Fibroblast of the conjunctiva (primary cell): ENCODE results near the gene NET1.

ENCODE experiments used
- DNase-seq: peaks from one replicate; pipeline ENCODE4 v3.0.0-alpha.2; 2010; ENCODE audit warnings: low read depth

Gene NET1

DNA sequence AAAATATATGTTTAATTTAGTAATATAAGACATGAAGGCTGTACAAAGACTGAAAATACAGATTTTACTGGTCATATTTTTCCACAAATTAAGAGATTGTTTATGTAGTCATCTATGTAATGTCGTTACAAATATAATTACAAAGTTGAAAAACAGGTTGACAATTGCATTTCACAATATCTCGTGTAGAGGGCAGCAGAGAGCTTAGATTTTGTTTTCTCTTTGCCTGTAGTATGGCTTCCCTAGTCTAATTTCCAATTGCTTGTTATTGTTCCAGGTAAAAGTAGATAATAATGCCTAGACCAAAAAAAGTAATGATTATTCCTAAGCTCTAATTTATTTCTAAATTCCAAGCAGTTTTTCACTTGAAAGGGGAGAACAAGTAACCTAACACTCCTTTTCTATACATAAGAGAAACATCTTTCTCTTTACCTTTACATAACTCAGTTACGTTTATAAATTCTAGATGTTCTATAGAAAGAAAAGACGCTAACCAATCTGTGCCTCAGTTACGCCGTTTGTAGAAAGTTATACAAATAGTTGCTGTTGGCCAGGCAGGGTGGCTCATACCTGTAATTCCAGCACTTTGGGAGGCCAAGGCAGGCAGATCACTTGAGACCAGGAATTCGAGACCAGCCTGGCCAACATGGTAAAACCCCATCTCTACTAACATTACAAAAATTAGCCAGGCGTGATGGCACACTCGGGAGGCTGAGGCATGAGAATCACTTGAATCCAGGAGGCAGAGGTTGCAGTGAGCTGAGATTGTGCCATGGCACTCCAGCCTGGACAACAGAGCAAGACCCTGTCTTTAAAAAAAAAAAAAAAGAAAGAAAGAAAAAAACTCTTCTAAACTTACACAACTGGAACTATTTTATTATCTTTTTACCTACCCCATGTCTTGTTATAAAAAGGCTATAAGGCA is 30.0 kb downstream of the NET1 start:
- DNase-seq = no peak

DNA sequence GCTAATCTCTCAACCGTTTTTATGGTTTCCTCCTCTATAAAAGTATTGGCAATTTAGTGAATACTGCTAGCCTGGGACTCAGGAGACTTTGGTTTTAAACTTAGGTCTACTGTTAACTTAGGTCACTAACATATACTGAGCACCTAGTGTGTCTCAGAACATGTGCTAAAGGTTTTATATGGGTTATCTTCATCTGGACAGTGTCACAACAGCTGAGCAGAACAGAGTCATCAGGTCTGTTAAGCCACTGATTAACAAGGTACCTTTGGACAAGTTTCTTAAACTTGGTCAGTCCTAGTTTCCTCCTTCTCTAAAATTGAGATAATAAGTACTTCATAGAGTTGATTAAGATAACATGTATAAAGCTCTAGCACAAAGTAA is 30.6 kb downstream of the NET1 start:
- DNase-seq = no peak

DNA sequence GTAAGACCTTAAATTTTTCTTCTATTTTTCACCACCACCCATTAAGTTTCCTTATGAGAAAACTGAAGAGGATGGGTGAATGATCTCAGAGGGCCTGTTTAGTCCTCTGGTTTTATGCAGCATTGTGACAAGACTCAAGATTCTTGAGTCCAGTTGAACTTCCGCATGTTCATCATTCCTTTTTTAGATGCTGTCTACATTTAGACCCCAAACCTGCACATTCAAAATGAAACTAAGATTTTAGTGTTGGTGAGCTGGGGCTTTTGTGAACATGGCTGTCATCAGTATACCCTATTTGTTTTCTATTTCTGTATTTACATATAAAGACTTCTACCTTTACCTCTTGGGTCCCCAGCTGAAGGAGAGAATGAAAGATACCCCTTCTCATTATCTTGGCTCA is 31.1 kb downstream of the NET1 start:
- DNase-seq = no peak

DNA sequence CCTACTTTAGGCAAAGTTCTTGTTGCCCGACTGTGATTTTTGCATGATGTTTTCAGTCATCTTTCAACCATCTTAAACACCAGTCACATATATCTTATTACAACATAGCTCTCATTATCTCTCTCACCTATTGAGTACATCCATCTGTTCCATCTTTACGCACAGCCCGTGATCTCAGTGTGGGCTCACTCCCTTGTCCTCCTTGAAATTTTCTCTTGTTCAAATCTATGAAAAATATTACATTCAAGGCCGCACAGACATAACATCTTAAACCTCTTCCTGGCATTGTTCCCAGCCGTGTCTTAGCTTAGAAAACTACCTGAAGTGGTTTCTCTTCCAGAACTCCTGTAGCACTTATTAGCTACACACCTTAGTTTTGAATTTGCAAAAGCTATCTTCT is 32.6 kb downstream of the NET1 start:
- no peak for DNase-seq

DNA sequence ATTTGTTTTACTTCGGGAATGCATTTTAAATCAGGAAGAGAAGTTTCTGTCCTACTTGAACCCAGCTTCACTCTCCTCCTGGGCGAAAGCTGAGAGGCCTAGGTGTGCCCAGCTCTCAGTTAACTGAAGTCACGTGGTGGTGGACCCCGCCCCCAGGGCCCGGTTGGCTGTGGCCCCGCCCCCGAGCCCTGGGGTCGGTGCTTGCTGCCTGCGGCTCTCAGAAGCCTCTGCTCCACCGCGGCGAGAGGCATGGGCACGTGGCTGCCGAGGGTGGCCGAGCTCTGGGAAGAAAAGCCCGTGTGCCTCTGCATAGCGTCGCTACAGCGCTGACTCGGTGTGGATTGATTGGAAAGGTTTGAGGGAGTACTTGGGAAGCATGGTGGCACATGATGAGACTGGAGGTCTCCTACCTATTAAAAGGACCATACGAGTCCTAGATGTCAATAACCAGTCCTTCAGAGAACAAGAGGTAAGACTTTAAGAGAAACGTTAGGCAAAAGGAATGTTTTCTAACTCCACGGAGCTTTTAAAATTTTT is 34.1 kb downstream of the NET1 start:
- DNase-seq = peak; percentile 75

DNA sequence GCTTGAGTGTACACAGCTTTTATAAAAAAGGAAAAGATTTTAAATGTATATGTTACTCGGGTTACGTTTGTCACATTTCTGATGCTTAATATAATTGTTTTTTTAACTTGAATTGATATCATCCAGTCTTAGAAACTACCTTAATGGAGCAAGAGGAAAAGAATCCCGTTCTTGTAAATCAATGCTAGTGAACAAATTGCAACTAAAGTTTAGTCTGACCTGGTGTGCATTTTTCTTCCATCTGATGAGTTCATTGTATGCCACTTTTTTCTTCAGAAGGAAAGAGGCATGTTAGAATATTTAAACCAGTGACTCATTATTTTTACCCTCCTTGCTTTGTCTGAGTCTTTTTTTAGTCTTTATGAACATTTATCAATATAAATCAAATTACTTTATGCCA is 34.7 kb downstream of the NET1 start:
- no peak for DNase-seq

DNA sequence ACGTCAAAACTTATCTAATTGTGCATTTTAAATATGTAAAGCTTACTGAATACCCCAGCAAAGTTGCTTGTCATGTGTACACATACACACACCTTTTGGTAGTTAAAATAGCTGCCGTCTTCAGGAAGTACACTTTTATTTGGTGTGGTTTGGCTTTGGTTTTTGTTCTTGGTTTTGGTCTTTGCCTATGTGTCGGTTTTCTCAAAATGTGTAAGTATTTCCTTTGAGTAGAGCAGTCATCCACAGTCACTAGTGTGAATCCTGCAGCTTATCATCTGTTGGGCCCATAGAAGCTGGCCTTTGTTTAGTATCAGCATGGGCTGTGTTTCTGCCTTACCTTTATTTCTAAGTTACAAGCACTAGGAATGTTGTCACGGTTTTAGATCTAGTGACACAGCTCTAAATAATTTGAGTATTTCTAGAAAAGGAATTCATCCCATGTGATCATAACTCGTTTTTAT is 35.3 kb downstream of the NET1 start:
- no peak for DNase-seq

DNA sequence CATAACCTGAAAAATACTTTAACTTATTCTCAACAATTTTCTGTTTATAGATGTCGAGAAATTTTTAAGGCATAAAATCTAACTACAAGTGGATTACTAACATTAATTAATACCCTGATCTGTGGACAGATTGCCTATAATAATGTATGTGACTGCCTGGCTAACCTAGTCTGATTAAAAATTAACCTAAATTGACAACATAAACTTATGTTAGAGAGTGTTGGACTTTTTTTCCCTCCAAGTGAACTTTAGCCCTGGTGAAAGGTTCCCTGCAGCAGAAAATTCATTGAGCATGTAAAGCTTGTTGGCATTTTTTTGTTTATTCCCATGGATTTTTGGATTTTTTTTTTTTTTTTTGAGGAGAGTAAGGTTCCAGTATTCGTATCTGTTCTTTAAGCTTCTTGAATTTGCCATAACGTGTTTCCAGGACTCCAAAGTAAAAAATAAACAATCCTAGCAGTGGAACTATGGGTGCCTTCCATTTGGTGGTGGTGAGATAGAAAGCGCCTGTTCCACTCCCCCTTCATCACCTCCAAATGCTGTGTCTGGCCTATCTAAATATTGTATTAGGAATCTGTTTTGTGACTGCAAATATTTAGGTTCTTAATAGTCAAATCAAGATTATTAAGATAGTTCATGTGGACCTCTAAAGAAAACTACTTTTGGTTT is 36.1 kb downstream of the NET1 start:
- no peak for DNase-seq

DNA sequence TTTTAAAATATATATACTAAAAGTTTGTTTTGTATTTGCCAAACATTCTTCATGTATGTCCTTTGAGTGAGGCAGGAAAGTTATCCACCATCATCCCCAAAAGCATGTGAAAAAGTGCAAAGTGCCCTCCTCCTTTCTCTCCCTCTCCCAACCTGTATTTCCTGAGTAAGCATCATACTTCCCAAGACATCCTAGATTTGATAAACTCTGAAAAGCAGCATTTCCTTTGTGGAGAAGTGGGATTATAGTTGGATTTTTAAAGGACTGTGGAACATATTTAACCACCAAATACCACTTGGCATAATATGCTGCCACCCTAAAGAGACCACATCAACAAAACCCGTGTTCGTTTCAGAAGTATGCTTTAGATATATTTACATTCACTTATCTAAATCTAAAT is 36.9 kb downstream of the NET1 start:
- no peak for DNase-seq

DNA sequence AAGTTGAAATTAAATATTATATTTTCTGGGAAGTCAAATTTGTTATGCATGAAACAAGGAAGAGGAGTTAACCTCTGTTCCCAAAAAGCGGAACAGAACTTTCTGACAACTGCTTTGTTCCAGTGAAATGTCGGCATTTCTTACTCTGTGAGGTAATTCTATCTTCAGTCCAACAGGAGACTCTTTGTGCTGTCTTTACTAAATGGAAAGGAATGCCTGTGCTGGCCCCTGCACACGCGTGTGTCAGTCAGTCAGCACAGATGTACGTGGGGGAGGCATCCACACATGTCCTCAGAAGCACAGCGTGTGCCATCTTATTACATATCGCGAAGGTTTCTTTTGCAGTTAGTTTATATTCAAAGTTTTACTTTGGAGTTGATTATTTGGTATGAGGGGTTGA is 37.5 kb downstream of the NET1 start:
- peak; percentile 69 for DNase-seq

DNA sequence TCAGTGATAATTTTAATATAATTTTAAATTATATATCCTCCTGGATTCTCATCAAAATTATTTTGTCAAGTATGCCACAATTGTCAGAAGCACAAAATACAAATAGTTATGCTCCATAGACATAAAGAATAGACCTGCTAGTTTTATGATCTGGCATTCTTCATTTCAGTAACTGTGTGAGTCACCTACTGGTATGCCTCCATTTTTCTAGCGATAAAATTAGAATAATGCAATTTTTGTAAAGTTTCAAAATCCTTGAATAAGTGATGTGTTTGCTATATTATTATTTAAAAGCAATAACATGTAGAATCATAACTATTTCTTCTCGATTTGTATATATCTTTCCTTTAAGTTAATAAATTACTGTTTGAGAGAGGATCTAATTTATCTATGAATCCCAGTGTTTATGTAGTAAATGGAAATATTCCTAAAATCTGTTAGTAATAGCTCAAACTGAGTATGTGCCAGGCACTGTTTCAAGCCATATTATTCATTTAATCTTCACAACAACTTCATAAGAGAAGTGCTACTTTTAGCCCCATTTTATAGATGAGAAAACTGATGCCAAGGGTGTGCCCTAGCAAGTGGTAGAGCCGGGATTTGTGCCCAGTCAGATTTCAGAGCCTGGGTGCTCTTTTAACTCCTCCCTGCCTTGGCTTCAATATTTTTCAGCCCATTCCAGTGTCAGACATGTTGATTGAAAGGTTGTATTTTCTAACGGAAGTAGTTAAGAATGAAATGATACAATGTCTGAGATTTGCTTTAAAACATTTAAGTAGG is 38.4 kb downstream of the NET1 start:
- no peak for DNase-seq

DNA sequence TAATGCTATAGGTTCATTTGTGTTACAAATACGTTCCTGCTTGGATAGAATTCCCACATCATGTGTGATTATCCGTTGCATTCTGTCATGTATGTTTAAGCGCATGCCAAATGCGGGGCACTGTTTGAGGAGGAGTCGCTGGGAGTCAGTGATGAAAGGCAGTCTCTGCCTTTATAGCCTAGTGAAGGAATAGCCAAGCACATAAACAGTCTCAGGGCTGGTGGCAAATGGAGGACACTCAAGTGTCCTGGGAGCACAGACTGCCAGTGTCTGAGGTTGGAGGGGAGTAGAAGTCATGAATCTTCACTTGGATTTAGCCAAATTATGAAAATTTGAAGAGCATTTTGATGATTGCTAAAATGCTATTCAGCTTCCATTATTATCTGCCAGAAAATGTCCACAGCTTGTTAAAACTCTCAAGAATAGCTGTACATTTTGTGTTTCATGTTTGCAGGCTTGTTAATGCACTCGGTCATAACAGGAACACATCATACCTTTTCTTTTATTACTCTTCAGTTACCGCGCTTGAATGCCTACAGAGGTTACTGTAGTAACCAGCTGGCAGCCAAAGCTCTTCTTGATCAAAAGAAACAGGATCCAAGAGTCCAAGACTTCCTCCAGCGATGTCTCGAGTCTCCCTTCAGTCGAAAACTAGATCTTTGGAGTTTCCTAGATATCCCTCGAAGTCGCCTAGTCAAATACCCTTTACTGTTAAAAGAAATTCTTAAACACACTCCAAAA is 41.6 kb downstream of the NET1 start:
- DNase-seq = no peak

DNA sequence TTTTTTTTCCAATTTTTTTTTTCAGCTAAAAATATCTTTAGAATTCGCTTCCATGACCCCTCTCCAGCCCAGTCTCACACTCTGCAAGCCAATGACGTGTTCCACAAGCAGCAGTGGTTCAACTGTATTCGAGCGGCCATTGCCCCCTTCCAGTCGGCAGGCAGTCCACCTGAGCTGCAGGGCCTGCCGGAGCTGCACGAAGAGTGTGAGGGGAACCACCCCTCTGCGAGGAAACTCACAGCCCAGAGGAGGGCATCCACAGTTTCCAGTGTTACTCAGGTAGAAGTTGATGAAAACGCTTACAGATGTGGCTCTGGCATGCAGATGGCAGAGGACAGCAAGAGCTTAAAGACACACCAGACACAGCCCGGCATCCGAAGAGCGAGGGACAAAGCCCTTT is 44.2 kb downstream of the NET1 start:
- no peak for DNase-seq

DNA sequence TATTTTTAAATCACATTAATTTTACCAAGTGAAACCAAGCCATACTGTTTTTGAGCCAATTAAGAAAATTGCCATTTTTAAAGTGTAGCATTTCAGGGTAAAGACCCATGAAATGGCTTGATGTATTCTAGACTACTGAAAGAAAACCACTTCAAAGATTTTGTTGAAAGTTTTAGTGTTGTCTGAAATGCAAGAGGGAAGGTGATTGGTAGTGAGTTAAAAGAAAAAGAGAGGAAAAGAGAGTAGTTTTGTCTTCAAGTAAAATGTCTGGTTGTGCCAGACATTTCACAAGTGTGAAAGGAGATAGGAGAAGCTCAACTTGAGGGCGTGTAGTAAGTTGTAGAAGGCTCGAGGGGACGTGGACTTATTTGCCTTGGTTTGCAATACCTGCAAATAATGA is 45.4 kb downstream of the NET1 start:
- no peak for DNase-seq

DNA sequence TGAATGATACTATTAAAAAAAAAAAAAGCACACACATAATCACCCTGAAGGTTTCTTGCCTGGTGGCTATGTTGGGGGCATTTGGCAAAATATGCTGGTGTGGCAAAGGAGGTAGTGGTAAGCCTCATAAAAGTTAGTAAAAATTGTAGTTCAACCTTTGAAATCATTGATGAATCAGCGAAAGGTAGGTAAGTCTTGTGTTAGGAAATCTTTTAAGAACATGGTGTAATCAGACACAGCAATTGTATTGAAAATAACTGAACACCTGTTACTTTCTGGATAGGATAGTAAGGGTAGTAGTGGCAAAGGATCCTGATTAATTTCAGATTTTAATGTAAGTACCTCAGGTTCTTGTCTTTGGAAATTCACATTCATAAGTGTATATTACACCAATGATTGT is 46.1 kb downstream of the NET1 start:
- DNase-seq = no peak

DNA sequence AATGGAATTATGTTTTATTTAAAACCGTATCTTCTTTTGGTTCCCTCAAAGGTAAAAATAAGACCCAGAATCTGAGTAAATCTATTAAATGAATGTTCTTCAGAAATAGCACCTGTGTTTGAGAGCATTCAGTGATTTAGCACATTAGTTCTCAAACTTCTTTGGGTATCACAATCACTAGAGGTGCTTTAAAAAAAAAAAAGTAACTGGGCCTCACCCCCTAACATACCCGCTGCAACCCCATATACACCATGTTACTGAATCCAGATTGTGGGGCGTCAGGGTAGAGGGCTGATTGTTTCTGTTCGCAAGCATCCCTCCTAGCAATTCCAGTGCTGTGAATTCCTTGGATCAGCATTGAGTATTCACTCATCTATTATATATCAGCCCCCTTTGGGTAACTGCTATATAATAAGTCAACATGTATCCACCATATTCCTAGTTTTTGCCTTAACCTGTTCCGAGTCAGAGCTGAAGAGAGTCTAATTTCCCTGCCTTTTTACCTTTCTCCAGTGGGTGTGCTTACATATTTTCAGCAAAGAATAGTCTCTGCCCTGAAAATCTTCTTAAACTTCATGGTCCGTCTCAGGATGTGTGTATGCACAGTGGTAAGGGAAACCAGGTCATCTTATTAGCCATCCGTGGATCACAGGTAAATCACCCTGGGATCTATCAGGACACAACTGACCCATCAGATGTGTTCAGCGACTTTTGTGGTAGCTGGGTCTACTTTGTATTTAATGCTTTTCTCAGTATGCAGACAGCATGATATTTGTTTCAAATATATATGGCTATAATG is 46.8 kb downstream of the NET1 start:
- DNase-seq = no peak

DNA sequence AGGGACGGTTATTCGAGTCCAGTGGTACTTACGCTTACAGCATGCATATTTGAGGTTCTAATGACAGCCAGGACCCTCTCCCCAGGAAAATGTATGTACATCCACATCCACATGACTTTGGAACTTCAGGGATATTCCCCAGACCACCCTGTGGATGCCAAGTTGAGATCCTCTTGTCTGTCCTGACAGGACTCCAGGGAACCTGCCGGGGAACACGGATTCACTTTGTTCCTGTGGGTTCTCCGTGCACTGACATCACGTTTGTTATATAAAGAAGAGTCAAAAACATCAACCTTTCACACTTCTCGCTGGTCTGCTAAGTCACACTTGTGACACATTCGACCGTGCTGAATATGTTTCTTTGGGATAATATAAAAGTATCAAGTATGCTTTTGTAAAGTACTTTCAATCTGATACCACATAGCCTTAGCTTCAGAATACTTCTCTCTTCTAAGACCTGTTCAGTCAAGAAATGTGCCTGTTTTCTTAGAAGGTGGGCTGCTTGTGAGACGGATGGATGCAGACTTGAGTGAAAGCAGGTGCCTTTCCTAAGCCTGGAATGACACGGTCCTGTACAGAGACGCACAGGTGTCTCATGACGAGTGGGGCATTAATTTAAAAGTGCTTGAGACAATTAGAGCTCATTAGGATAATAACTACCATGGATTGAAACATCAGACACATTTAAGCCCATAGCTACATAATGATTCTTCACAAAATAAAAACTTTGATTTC is 48.3 kb downstream of the NET1 start:
- no peak for DNase-seq

DNA sequence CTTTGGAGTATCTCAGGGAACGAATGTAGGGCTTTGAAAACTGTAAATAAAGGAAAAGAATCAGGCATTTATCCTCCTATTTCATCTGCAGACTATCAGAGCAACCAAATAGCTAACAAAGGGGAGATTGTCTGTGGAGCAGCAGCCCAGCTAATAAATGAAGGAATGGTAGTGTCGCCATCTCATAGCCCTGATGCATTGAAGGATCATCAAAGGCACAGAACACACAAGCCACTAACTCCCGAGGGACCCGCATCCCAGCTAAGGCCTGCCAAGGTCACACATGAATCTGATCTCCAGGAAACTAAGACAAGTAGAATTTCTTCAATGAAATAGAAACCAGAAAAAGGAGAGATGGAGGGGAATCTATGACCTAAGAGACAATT is 48.8 kb downstream of the NET1 start:
- no peak for DNase-seq

DNA sequence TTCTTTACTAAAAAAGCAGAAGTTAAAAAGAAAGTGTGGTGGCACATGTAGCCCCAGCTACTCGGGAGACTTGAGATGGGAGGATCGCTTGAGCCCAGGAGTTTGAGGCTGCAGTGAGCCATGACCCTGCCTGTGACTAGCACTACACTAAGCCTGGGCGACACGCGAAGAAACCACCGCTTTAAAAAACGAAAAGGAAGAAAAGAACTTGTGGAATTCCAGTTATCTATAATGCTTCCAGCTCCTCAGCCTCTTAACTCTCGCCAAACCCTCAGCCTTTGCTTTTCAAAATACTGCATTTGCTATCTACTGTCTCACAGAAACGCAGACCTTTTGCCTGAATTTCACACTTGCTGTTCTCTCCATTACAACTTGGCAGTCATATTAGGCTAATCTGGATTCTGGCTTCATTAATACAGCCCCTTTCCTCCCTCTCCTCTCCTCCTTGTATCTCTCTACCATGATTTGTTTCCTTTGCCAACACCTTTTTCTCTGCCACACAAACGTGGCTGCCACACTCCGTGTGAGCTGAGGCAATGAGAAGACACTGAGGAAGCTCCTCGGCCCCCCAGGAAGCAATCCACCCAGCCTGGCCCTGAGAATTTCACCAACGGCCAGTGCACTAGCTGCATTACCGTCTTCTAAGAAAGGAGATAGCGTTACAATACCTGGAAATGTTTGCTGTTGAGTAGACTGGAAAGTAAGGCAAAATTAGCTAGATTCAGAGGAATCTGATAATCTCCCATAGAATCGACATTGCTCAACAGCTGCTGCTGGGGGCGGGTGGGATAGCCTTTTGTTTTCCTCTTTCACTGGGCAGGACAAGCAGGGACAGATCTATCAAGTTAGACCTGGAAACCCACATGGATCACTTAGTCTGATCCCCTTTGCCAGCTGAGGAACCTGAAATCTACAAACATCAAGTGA is 49.8 kb downstream of the NET1 start:
- no peak for DNase-seq
